B cell (primary cell): ENCODE results near the gene TMPRSS13. TPM values are rescaled to one million over a fixed set of nuclear protein-coding genes. Genes with fewer than 3 reads are reported as not detected.

Experiments
- ATAC-seq: fragments of 200-7000 bp; cut with Tn5 transposase; one replicate; pipeline ENCODE4 v1.10.0; 2021; ENCODE audit warnings: low read depth, mild to moderate bottlenecking, moderate number of reproducible peaks, moderate library complexity
- CTCF ChIA-PET: fragments of 350-600 bp; sonication (Branson Sonifier 250); formaldehyde crosslinking; loops from one replicate; lab custom pipeline; 2021; ENCODE audit warnings: antibody characterized with exemption, inconsistent platforms; lab: Charles Lee
- POLR2A ChIA-PET: fragments of 350-600 bp; sonication (Branson Sonifier 250); formaldehyde crosslinking; loops from one replicate; lab custom pipeline; 2021; ENCODE audit warnings: antibody characterized with exemption; lab: Charles Lee
- DNase-seq: peaks from one replicate; pipeline ENCODE4 v3.0.0; 2013
- H2AFZ ChIP-seq: 2 replicates; pipeline ENCODE4 v1.6.1; 2012; ENCODE audit warnings: mild to moderate bottlenecking, low read depth, low read length; ENCODE audit not compliant: insufficient read depth, poor library complexity, severe bottlenecking
- H3K27ac ChIP-seq, 2 donors: 1 replicate in 1 of 2; 2 replicates in 1 of 2; pipeline ENCODE4 v1.5.1; 2012 to 2013; ENCODE audit warnings: low read length in 2 of 2, mild to moderate bottlenecking in 2 of 2, moderate library complexity in 1 of 2
- H3K27me3 ChIP-seq, 4 experiments: fragments of 200-600 bp in 1 of 4; sonication (generic) in 1 of 4; replicated peaks in 1 of 4; 1 replicate in 2 of 4; 2 replicates in 2 of 4; pipeline versions ENCODE4 v1.6.1 to v1.7.0; 2013 to 2016; ENCODE audit warnings: low read length in 3 of 4, mild to moderate bottlenecking in 2 of 4, mixed read lengths in 1 of 4, moderate library complexity in 1 of 4; ENCODE audit not compliant: insufficient read depth in 4 of 4, control insufficient read depth in 3 of 4; ENCODE audit errors: control extremely low read depth in 1 of 4
- H3K36me3 ChIP-seq, 2 experiments: replicated peaks in 1 of 2; 1 replicate in 1 of 2; 2 replicates in 1 of 2; pipeline versions ENCODE4 v1.6.1 to v1.7.1; 2013; ENCODE audit warnings: low read length in 1 of 2; ENCODE audit not compliant: insufficient read depth in 2 of 2, control insufficient read depth in 1 of 2; ENCODE audit errors: control extremely low read depth in 1 of 2, extremely low read depth in 1 of 2
- H3K4me1 ChIP-seq, 2 donors: fragments of 200-600 bp in 1 of 2; sonication (generic) in 1 of 2; 1 replicate in 1 of 2; 2 replicates in 1 of 2; pipeline versions ENCODE4 v1.5.1 to v1.6.1; 2013 to 2017; ENCODE audit warnings: low read length in 2 of 2; ENCODE audit not compliant: control insufficient read depth in 2 of 2, insufficient read depth in 2 of 2
- H3K4me2 ChIP-seq: replicated peaks from 2 replicates; pipeline ENCODE3; 2012; ENCODE audit warnings: mild to moderate bottlenecking, low read depth, low read length; ENCODE audit not compliant: poor library complexity, severe bottlenecking
- H3K4me3 ChIP-seq, 5 experiments: fragments of 200-600 bp in 1 of 5; sonication (generic) in 1 of 5; 1 replicate in 3 of 5; 2 replicates in 2 of 5; pipeline versions ENCODE4 v1.5.1 to v1.7.0; 2011 to 2016; ENCODE audit warnings: low read length in 4 of 5, mild to moderate bottlenecking in 4 of 5, low read depth in 2 of 5, control low read depth in 1 of 5, moderate library complexity in 1 of 5; ENCODE audit not compliant: insufficient read depth in 1 of 5; ENCODE audit errors: control extremely low read depth in 1 of 5, extremely low read depth in 1 of 5
- H3K79me2 ChIP-seq: fragments of 200-600 bp; sonication (generic); one replicate; pipeline ENCODE4 v1.6.0; 2016; ENCODE audit warnings: low read length; ENCODE audit not compliant: control insufficient read depth, insufficient read depth
- H3K9ac ChIP-seq: fragments of 200-600 bp; sonication (generic); 2 replicates; pipeline ENCODE4 v1.6.1; 2017; ENCODE audit warnings: mild to moderate bottlenecking, low read length, moderate library complexity
- H3K9me3 ChIP-seq, 3 donors: one replicate each; pipeline versions ENCODE4 v1.6.1 to v1.7.1; 2013; ENCODE audit warnings: low read length in 2 of 3; ENCODE audit not compliant: control insufficient read depth in 2 of 3, insufficient read depth in 1 of 3; ENCODE audit errors: control extremely low read depth in 1 of 3
- H4K20me1 ChIP-seq: 2 replicates; pipeline ENCODE4 v1.6.0; 2012; ENCODE audit warnings: mild to moderate bottlenecking, low read length; ENCODE audit not compliant: insufficient read depth, control insufficient read depth, poor library complexity, severe bottlenecking
- H3K27ac Mint-ChIP-seq: one replicate; pipeline ENCODE4 v1.8.0; 2021; ENCODE audit warnings: mixed read lengths
- H3K27me3 Mint-ChIP-seq: one replicate; pipeline ENCODE4 v1.8.0; 2021; ENCODE audit warnings: mixed read lengths
- H3K4me1 Mint-ChIP-seq: one replicate; pipeline ENCODE4 v1.8.0; 2021; ENCODE audit warnings: mixed read lengths
- H3K4me3 Mint-ChIP-seq: one replicate; pipeline ENCODE4 v1.8.0; 2021; ENCODE audit warnings: mixed read lengths
- H3K9me3 Mint-ChIP-seq: one replicate; pipeline ENCODE4 v1.8.0; 2022; ENCODE audit warnings: mixed read lengths; ENCODE audit not compliant: insufficient read depth
- EZH2 ChIP-seq: IDR thresholded peaks from 2 replicates; pipeline ENCODE4 v1.6.1; 2012; ENCODE audit warnings: borderline replicate concordance, low read depth, mild to moderate bottlenecking, moderate library complexity, low read length; ENCODE audit not compliant: insufficient read depth, poor library complexity, severe bottlenecking
- WGBS: methylation state at CpG from one replicate; pipeline ENCODE4 v1.1.5; 2013; ENCODE audit warnings: missing lambda C conversion rate; ENCODE audit not compliant: insufficient coverage; 5-methylcytosine and 5-hydroxymethylcytosine counted together
- intact Hi-C: fragments of 100-400 bp; cut with micrococcal nuclease; formaldehyde crosslinking; loops from one replicate; pipeline ENCODE4 v1.10.0; 2022
- polyA plus RNA-seq: library from polyadenylated mRNA; depleted of rRNA; stranded (reverse); fragments of >200 nt; gene quantifications from 2 replicates; pipeline ENCODE4 v1.2.3, GENCODE V29; 2012
- total RNA-seq, 2 donors: library from RNA; stranded (reverse); fragments of 120-200 nt in 1 of 2; gene quantifications; 1 replicate in 1 of 2; 2 replicates in 1 of 2; pipeline versions ENCODE4 v1.2.3 to v1.2.4, GENCODE V29; 2013 to 2022
- TF ChIP-seq, protein P1 (sequence below): fragments of 200-600 bp; IDR thresholded peaks from one replicate; pipeline ENCODE4 v1.8.0; 2022; ENCODE audit warnings: antibody characterized with exemption, mild to moderate bottlenecking

The TMPRSS13 gene
- total and polyA plus RNA-seq, 2 donors (not counting 1 experiment from before 2014, with no cell fraction given): 2.4 to 8.0 TPM

DNA sequence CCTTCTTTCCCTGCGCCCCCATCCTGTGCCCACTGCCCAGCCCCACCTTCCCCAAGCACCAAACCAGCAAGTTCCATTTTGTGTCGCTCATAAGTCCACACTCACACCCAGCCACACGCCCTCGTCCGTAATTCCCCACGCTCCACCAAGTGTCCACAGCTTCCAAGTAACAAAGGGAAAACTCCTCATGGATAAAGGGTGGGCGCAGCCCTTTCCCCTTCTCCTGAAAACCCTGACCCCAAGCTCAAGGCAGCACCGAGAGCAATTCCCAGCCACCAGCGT, 53.2 kb downstream of the TMPRSS13 start:
- Histone ChIP-seq H3K4me3 (peak overlapping the region in 3 of 5 experiments; percentile 18 to 33 (median 25)), H3K4me2 (peak overlapping the region; percentile 85), H2AFZ (peak overlapping the region; percentile 38), H3K79me2 (no peaks in the 10 kb centered on the region), H3K9ac (peak overlapping the region; percentile 50), H3K27me3 (peaks cover 0 to 86% (median 46%) of the 10 kb centered on the region in 4 experiments), H3K4me1 (peaks cover 24 to 38% of the 10 kb centered on the region in 2 donors), H3K27ac (no peak overlapping the region), H3K36me3 (no peaks in the 10 kb centered on the region), H4K20me1 (no peaks in the 10 kb centered on the region), H3K9me3 (peaks cover 0 to 12% (median 0%) of the 10 kb centered on the region in 3 donors)
- Mint-ChIP-seq H3K9me3 (no peaks in the 10 kb centered on the region), H3K4me1 (peaks cover 26% of the 10 kb centered on the region), H3K27me3 (peaks cover 72% of the 10 kb centered on the region), H3K4me3 (peak overlapping the region; percentile 66), H3K27ac (no peak overlapping the region)
- 2% methylated on average over 9 of the region's 9 CpGs for WGBS
- POLR2A ChIA-PET: interaction anchor here (0.6 kb wide), 1 partner anchor 34 kb away, joined by 5 read pairs; no protein-coding TSS in a partner anchor
- TF ChIP-seq EZH2: no peak
- TF ChIP-seq, protein P1, sequence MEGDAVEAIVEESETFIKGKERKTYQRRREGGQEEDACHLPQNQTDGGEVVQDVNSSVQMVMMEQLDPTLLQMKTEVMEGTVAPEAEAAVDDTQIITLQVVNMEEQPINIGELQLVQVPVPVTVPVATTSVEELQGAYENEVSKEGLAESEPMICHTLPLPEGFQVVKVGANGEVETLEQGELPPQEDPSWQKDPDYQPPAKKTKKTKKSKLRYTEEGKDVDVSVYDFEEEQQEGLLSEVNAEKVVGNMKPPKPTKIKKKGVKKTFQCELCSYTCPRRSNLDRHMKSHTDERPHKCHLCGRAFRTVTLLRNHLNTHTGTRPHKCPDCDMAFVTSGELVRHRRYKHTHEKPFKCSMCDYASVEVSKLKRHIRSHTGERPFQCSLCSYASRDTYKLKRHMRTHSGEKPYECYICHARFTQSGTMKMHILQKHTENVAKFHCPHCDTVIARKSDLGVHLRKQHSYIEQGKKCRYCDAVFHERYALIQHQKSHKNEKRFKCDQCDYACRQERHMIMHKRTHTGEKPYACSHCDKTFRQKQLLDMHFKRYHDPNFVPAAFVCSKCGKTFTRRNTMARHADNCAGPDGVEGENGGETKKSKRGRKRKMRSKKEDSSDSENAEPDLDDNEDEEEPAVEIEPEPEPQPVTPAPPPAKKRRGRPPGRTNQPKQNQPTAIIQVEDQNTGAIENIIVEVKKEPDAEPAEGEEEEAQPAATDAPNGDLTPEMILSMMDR: no peak
- intact Hi-C loops: no loop called here
- no peak for DNase-seq
- CTCF ChIA-PET: interaction anchor here (0.9 to 1.7 kb wide), 2 partner anchors 25 to 180 kb away, joined by 3 to 5 read pairs; no protein-coding TSS in a partner anchor
- ATAC-seq: peak; percentile 14

DNA sequence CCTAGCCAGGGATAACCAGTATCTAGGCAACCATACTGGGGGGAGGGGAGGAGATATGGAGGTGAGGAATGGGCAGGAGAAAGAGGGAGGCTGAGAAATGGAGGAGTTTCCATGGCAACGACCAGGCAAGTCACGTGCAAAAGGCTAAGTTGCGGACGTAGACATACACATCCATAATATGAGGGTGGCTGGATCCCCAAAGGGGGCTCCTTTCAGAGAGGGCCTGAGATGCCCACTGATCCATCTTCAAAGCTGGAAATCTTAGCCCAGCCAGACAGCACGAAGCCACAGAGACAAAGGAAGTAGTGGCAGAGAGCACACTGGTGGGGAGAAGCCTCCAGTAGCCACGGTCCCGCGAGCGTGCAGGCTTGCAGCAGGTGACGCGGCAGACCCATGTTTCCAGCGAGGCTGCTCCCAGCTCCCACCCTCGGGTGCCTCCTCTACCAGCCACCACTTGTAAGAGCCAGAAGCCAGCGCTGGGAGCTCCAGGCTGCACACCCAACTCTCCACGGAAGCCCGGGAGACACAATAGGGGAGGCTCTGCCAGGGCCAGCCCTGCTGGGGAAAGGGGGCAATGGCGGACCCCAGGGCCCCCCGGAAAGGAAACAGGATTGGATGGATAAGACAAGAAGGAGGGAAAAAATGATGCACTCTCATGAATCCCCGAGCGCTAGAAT, 53.7 kb downstream of the TMPRSS13 start:
- DNase-seq (peak; percentile 29), ATAC-seq (no peak)
- Mint-ChIP-seq H3K9me3 (no peaks in the 10 kb centered on the region), H3K4me3 (peak overlapping the region; percentile 66), H3K4me1 (peaks cover 26% of the 10 kb centered on the region), H3K27ac (no peak overlapping the region), H3K27me3 (peaks cover 67% of the 10 kb centered on the region)
- H3K27me3 ChIP-seq: peaks cover 0 to 86% (median 46%) of the 10 kb centered on the region in 4 experiments
- H3K9me3 ChIP-seq: peaks cover 0 to 12% (median 0%) of the 10 kb centered on the region in 3 donors
- H3K9ac ChIP-seq: peak overlapping the region; percentile 50
- no peaks in the 10 kb centered on the region for H3K79me2 ChIP-seq
- peak overlapping the region; percentile 85 for H3K4me2 ChIP-seq
- WGBS: 6% methylated on average over 14 of the region's 20 CpGs
- intact Hi-C loops: no loop called here
- peaks cover 24 to 38% of the 10 kb centered on the region in 2 donors for H3K4me1 ChIP-seq
- H3K27ac ChIP-seq: no peak overlapping the region
- CTCF ChIA-PET: interaction anchor here (0.9 to 1.7 kb wide), 2 partner anchors 25 to 180 kb away, joined by 3 to 5 read pairs; no protein-coding TSS in a partner anchor
- POLR2A ChIA-PET: no interaction called here
- TF ChIP-seq, protein P1: no peak
- TF ChIP-seq EZH2: peak; percentile 17
- H2AFZ ChIP-seq: peak overlapping the region; percentile 38
- no peaks in the 10 kb centered on the region for H3K36me3 ChIP-seq
- no peaks in the 10 kb centered on the region for H4K20me1 ChIP-seq
- H3K4me3 ChIP-seq: peak overlapping the region in 3 of 5 experiments; percentile 8 to 33 (median 18)
